DND-41 (cell line): Measurements from ENCODE around the gene RBMS3.

Experiments used
- ATAC-seq: fragments of 200-7000 bp; cut with Tn5 transposase; 3 replicates; pipeline ENCODE4 v1.9.1; 2021; ENCODE audit warnings: low read depth; ENCODE audit not compliant: insufficient read depth
- DNase-seq: peaks from one replicate; pipeline ENCODE4 v3.0.0-alpha.2; 2020
- H2AFZ ChIP-seq: 2 replicates; pipeline ENCODE4 v1.6.0; 2012; ENCODE audit warnings: low read depth, low read length
- H3K27ac ChIP-seq: 2 replicates; pipeline ENCODE4 v1.5.1; 2012; ENCODE audit warnings: low read length, inconsistent platforms
- H3K27me3 ChIP-seq: fragments of 200-600 bp; sonication (generic); 2 replicates; pipeline ENCODE4 v1.6.0; 2012; ENCODE audit warnings: low read length, mild to moderate bottlenecking, inconsistent platforms; ENCODE audit not compliant: insufficient read depth, poor library complexity
- H3K36me3 ChIP-seq: 2 replicates; pipeline ENCODE4 v1.5.1; 2012; ENCODE audit warnings: low read length, inconsistent platforms; ENCODE audit not compliant: insufficient read depth
- H3K4me1 ChIP-seq: 2 replicates; pipeline ENCODE4 v1.5.1; 2012; ENCODE audit warnings: mild to moderate bottlenecking, low read length; ENCODE audit not compliant: insufficient read depth
- H3K4me2 ChIP-seq: 2 replicates; pipeline ENCODE4 v1.6.0; 2012; ENCODE audit warnings: mild to moderate bottlenecking, moderate library complexity, low read length, inconsistent platforms; ENCODE audit not compliant: insufficient read depth
- H3K4me3 ChIP-seq, 2 experiments: fragments of 200-600 bp in 1 of 2; shearing (Covaris generic) in 1 of 2; 2 replicates each; pipeline ENCODE4 v1.5.1; 2012 to 2016; ENCODE audit warnings: inconsistent platforms in 2 of 2, low read length in 2 of 2, mild to moderate bottlenecking in 2 of 2, low read depth in 1 of 2, moderate library complexity in 1 of 2
- H3K79me2 ChIP-seq: 2 replicates; pipeline ENCODE4 v1.6.0; 2012; ENCODE audit warnings: low read length, inconsistent platforms; ENCODE audit not compliant: insufficient read depth
- H3K9ac ChIP-seq: 2 replicates; pipeline ENCODE4 v1.6.0; 2012; ENCODE audit warnings: low read depth, mild to moderate bottlenecking, inconsistent platforms, low read length, moderate library complexity
- H3K9me3 ChIP-seq: 2 replicates; pipeline ENCODE4 v1.5.1; 2012; ENCODE audit warnings: low read length, moderate library complexity, mild to moderate bottlenecking, inconsistent platforms; ENCODE audit not compliant: insufficient read depth, severe bottlenecking
- H4K20me1 ChIP-seq: 2 replicates; pipeline ENCODE4 v1.6.0; 2012; ENCODE audit warnings: low read length; ENCODE audit not compliant: insufficient read depth
- EZH2 ChIP-seq: IDR thresholded peaks from 3 replicates; pipeline ENCODE4 v1.6.1; 2012; ENCODE audit warnings: borderline replicate concordance, low read depth, mild to moderate bottlenecking, moderate library complexity, low read length, inconsistent platforms; ENCODE audit not compliant: severe bottlenecking
- TF ChIP-seq, protein P1 (sequence below): IDR thresholded peaks from 2 replicates; pipeline ENCODE4 v1.5.1; 2012; ENCODE audit warnings: borderline replicate concordance, low read length, moderate library complexity, mild to moderate bottlenecking; ENCODE audit not compliant: poor library complexity, severe bottlenecking; ENCODE audit errors: extremely low read depth

Gene RBMS3

DNA sequence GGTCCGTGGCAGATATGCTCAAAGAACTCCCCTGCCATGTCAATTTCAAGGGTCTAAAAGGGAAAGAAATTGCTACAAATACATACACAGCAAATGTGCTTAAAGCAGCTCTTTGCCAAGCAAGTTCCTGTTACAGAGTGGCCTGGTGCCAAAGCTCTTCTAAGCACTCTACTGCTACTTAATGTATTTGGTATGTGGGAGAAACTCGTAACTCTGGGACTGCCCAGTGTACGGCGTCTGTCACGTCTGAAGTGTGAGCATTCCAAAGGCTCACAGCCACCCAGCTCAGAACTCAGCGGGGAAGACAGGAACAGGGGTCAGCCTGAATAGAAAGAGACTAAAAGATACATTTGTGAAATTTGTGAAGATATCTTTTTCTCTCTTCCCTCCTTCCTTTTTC lies 54.6 kb downstream of the RBMS3 start:
- no peak overlapping the region for H3K4me2 ChIP-seq

DNA sequence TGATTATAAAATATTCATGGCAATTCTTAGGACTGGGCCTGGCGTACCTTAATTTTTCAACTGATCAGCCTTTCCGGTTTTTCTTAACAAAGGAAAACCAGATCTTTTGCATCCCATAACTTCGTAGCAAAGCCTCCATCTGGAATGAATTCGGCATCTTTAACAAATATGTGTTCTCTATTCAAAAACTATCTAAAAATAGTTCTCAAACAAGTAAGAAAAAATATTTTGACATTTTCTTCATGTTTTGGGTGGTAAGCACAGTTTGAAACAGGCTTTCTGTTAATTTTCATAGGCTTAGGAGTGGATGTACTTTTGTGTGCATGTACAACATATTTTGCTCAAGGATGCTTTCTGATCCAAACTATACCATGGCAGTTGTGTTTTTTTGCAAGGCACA lies 55.1 kb downstream of the RBMS3 start:
- TF ChIP-seq, protein P1, sequence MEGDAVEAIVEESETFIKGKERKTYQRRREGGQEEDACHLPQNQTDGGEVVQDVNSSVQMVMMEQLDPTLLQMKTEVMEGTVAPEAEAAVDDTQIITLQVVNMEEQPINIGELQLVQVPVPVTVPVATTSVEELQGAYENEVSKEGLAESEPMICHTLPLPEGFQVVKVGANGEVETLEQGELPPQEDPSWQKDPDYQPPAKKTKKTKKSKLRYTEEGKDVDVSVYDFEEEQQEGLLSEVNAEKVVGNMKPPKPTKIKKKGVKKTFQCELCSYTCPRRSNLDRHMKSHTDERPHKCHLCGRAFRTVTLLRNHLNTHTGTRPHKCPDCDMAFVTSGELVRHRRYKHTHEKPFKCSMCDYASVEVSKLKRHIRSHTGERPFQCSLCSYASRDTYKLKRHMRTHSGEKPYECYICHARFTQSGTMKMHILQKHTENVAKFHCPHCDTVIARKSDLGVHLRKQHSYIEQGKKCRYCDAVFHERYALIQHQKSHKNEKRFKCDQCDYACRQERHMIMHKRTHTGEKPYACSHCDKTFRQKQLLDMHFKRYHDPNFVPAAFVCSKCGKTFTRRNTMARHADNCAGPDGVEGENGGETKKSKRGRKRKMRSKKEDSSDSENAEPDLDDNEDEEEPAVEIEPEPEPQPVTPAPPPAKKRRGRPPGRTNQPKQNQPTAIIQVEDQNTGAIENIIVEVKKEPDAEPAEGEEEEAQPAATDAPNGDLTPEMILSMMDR: no peak
- Histone ChIP-seq H3K27me3 (no peaks in the 10 kb centered on the region), H3K4me2 (no peak overlapping the region), H3K79me2 (no peaks in the 10 kb centered on the region), H2AFZ (no peak overlapping the region), H3K9me3 (no peaks in the 10 kb centered on the region), H3K27ac (no peak overlapping the region), H3K9ac (no peak overlapping the region), H3K36me3 (no peaks in the 10 kb centered on the region), H3K4me1 (no peaks in the 10 kb centered on the region), H4K20me1 (no peaks in the 10 kb centered on the region), H3K4me3 (no peak overlapping the region)
- no peak for DNase-seq
- no peak for ATAC-seq

More for the DNA sequence above, 54.6 kb downstream of the RBMS3 start:
- ATAC-seq (no peak), DNase-seq (no peak)
- Histone ChIP-seq H2AFZ (no peak overlapping the region), H3K79me2 (no peaks in the 10 kb centered on the region), H3K4me1 (no peaks in the 10 kb centered on the region), H3K9ac (no peak overlapping the region), H3K27me3 (no peaks in the 10 kb centered on the region), H3K27ac (no peak overlapping the region), H3K36me3 (no peaks in the 10 kb centered on the region), H3K4me3 (no peak overlapping the region), H3K9me3 (no peaks in the 10 kb centered on the region), H4K20me1 (no peaks in the 10 kb centered on the region)
- TF ChIP-seq EZH2: no peak
- TF ChIP-seq, protein P1: no peak

DNA sequence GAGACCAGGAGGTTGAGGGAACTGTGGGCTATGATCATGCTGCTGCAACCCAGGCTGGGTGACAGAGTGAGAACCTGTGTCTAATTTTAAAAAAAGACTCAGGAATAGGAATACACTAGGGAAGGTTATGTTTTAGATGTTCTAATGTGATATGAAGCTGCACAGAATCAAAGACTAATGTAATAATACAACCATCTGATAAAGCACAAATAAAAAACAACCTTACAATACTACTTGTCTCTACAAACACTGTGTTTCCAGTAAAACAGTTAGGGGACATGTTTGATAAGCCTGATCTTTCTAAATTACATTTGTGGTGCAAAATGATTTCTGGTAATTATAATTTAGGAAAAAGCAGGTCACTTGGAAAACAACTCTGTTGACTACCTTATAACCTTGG lies 56.7 kb downstream of the RBMS3 start:
- ATAC-seq (no peak), DNase-seq (no peak)
- TF ChIP-seq, protein P1: no peak
- no peak for TF ChIP-seq EZH2
- no peak overlapping the region for H3K9ac ChIP-seq
- H3K4me2 ChIP-seq: no peak overlapping the region
- no peaks in the 10 kb centered on the region for H3K79me2 ChIP-seq
- H3K27me3 ChIP-seq: no peaks in the 10 kb centered on the region
- H3K4me3 ChIP-seq: no peak overlapping the region
- no peaks in the 10 kb centered on the region for H3K36me3 ChIP-seq
- H4K20me1 ChIP-seq: no peaks in the 10 kb centered on the region
- H3K9me3 ChIP-seq: no peaks in the 10 kb centered on the region
- no peak overlapping the region for H2AFZ ChIP-seq
- no peak overlapping the region for H3K27ac ChIP-seq
- no peaks in the 10 kb centered on the region for H3K4me1 ChIP-seq

DNA sequence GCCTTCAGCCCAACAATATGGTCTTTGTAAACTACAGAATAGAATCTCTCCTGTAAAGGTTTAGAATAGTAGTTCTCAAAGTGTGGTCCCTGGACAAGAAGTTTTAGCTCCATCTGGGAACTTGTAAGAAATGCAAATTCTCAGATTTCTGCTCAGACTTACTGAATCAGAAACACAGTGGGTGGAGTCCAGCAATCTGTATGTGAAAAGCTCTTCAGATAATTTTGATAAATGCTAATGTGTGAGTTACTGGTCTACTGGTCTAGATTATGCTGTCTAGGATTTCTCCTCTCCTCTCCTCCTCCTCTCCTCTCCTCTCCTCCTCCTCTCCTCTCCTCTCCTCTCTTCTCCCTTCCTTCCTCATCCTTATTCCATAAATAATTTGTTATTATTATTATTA lies 57.5 kb downstream of the RBMS3 start:
- Histone ChIP-seq H3K4me2 (no peak overlapping the region), H2AFZ (no peak overlapping the region), H3K36me3 (no peaks in the 10 kb centered on the region), H4K20me1 (no peaks in the 10 kb centered on the region), H3K9me3 (no peaks in the 10 kb centered on the region), H3K27ac (no peak overlapping the region), H3K9ac (no peak overlapping the region), H3K79me2 (no peaks in the 10 kb centered on the region), H3K27me3 (no peaks in the 10 kb centered on the region), H3K4me3 (no peak overlapping the region), H3K4me1 (no peaks in the 10 kb centered on the region)
- DNase-seq (no peak), ATAC-seq (no peak)
- TF ChIP-seq, protein P1: no peak
- TF ChIP-seq EZH2: no peak
